NK-92 (cell line): ENCODE results near the gene RPN2.

Experiments used
- DNase-seq: peaks from one replicate; lab custom pipeline; 2025; ENCODE audit not compliant: unreplicated experiment; lab: John Stamatoyannopoulos, UW

RPN2 gene

GRCh38 chr20:37262505-37262904, 83.4 kb downstream of the RPN2 start:
- no peak for DNase-seq

GRCh38 chr20:37263686-37264085, 84.6 kb downstream of the RPN2 start:
- no peak for DNase-seq

- no peak for DNase-seq
Measured at GRCh38 chr20:37265152-37265551, 86.0 kb downstream of the RPN2 start.

- DNase-seq = no peak
Measured at GRCh38 chr20:37266940-37267666, 88.0 kb downstream of the RPN2 start.

- DNase-seq = no peak
Measured at GRCh38 chr20:37267667-37268313, 88.7 kb downstream of the RPN2 start.

- no peak for DNase-seq
Measured at GRCh38 chr20:37270576-37271420, 91.7 kb downstream of the RPN2 start.

- DNase-seq = no peak
Measured at GRCh38 chr20:37271421-37271768, 92.3 kb downstream of the RPN2 start.

- DNase-seq = no peak
Measured at GRCh38 chr20:37273988-37274387, 94.9 kb downstream of the RPN2 start.

GRCh38 chr20:37274851-37275524, 95.9 kb downstream of the RPN2 start:
- DNase-seq = no peak

- DNase-seq = no peak
Measured at GRCh38 chr20:37276494-37277252, 97.5 kb downstream of the RPN2 start.

GRCh38 chr20:37277253-37277593, 98.1 kb downstream of the RPN2 start:
- DNase-seq = no peak

GRCh38 chr20:37278966-37279590, 99.9 kb downstream of the RPN2 start:
- DNase-seq = no peak

GRCh38 chr20:37279820-37280219, 100.7 kb downstream of the RPN2 start:
- no peak for DNase-seq

- no peak for DNase-seq
Measured at GRCh38 chr20:37280403-37280802, 101.3 kb downstream of the RPN2 start.

- no peak for DNase-seq
Measured at GRCh38 chr20:37282556-37282955, 103.4 kb downstream of the RPN2 start.

GRCh38 chr20:37283530-37284195, 104.5 kb downstream of the RPN2 start:
- DNase-seq = no peak

GRCh38 chr20:37284691-37285161, 105.6 kb downstream of the RPN2 start:
- no peak for DNase-seq

GRCh38 chr20:37285664-37286374, 106.7 kb downstream of the RPN2 start:
- no peak for DNase-seq

- no peak for DNase-seq
Measured at GRCh38 chr20:37288091-37288490, 109.0 kb downstream of the RPN2 start.
